Caco-2 (cell line): ENCODE data around the gene HINT3. TPM values are rescaled to one million over a fixed set of nuclear protein-coding genes. Genes with fewer than 3 reads are reported as not detected.

Experiments
- BruUV-seq: library from RNA; stranded (reverse); fragments of 400-500 nt; replicated peaks from 2 replicates; lab custom pipeline; 2021; lab: Mats Ljungman, UMichigan
- CTCF ChIA-PET: fragments of 300-600 bp; sonication (Branson Sonifier 250); formaldehyde crosslinking; loops from one replicate; lab custom pipeline; 2022; ENCODE audit warnings: antibody characterized with exemption; lab: Charles Lee
- POLR2A ChIA-PET: fragments of 300-600 bp; sonication (Branson Sonifier 250); formaldehyde crosslinking; loops from one replicate; lab custom pipeline; 2022; ENCODE audit warnings: antibody characterized with exemption; lab: Charles Lee
- DNase-seq, 2 experiments: peaks; one replicate each; pipeline versions ENCODE4 v3.0.0 to v3.0.0-alpha.2; 2020 to 2022
- H3K27me3 ChIP-seq: replicated peaks from 2 replicates; pipeline ENCODE4 v1.6.0; 2011; ENCODE audit warnings: low read length; ENCODE audit not compliant: control insufficient read depth, insufficient read depth
- H3K36me3 ChIP-seq: 2 replicates; pipeline ENCODE4 v1.5.1; 2011; ENCODE audit warnings: low read length; ENCODE audit not compliant: control insufficient read depth, insufficient read depth
- H3K4me1 ChIP-seq: fragments of 250-450 bp; sonication (Bioruptor Pico); 2 replicates; pipeline ENCODE4 v1.5.1; 2020; ENCODE audit warnings: mild to moderate bottlenecking
- H3K4me3 ChIP-seq: 2 replicates; pipeline ENCODE4 v1.5.1; 2011; ENCODE audit warnings: low read depth, mild to moderate bottlenecking, control low read depth, low read length
- H3K9me3 ChIP-seq: fragments of 250-450 bp; sonication (Bioruptor Pico); 2 replicates; pipeline ENCODE4 v1.5.1; 2020; ENCODE audit warnings: mild to moderate bottlenecking, moderate library complexity
- H3K27ac Mint-ChIP-seq: one replicate; pipeline ENCODE4 v1.8.0; 2022; ENCODE audit warnings: mixed read lengths; ENCODE audit not compliant: unreplicated experiment
- H3K27me3 Mint-ChIP-seq: one replicate; pipeline ENCODE4 v1.8.0; 2022; ENCODE audit warnings: mixed read lengths; ENCODE audit not compliant: insufficient read depth, unreplicated experiment
- H3K36me3 Mint-ChIP-seq: one replicate; pipeline ENCODE4 v1.8.0; 2022; ENCODE audit warnings: mild to moderate bottlenecking, mixed read lengths; ENCODE audit not compliant: insufficient read depth, unreplicated experiment
- H3K4me1 Mint-ChIP-seq: one replicate; pipeline ENCODE4 v1.8.0; 2022; ENCODE audit warnings: low read depth, mixed read lengths; ENCODE audit not compliant: unreplicated experiment
- H3K4me3 Mint-ChIP-seq: one replicate; pipeline ENCODE4 v1.8.0; 2022; ENCODE audit warnings: mild to moderate bottlenecking, moderate library complexity, mixed read lengths; ENCODE audit not compliant: unreplicated experiment
- H3K9me3 Mint-ChIP-seq: one replicate; pipeline ENCODE4 v1.8.0; 2022; ENCODE audit warnings: mixed read lengths; ENCODE audit not compliant: unreplicated experiment
- CTCF ChIP-seq, 2 experiments: fragments of 200-600 bp in 1 of 2; IDR thresholded peaks; 1 replicate in 1 of 2; 2 replicates in 1 of 2; pipeline versions ENCODE4 v1.5.1 to v1.8.0; 2011 to 2022; ENCODE audit warnings: antibody characterized with exemption in 1 of 2, control low read depth in 1 of 2, inconsistent platforms in 1 of 2, low read depth in 1 of 2, low read length in 1 of 2, mild to moderate bottlenecking in 1 of 2, moderate library complexity in 1 of 2; ENCODE audit not compliant: insufficient read depth in 1 of 2, severe bottlenecking in 1 of 2, unreplicated experiment in 1 of 2
- intact Hi-C: fragments of 100-400 bp; cut with micrococcal nuclease; formaldehyde crosslinking; loops from one replicate; pipeline ENCODE4 v1.10.0; 2022; ENCODE audit not compliant: unreplicated experiment
- total RNA-seq: library from RNA; stranded (reverse); gene quantifications from 2 replicates; pipeline ENCODE4 v1.2.3, GENCODE V29; 2022

Gene HINT3
- total RNA-seq, 1 experiment from 2014 or later = 24.6 TPM

GRCh38 chr6:125994670-125995488 lies 38.3 kb downstream of the HINT3 start:
- intact Hi-C loops = loop anchor here (1.0 to 10.0 kb wide), 3 partner anchors 180 to 1126 kb away; partner anchors contain the start of gene CENPW
- Histone ChIP-seq H3K36me3 (no peaks in the 10 kb centered on the region), H3K27me3 (no peaks in the 10 kb centered on the region), H3K9me3 (no peaks in the 10 kb centered on the region), H3K4me1 (0 out of 2 replicates have a peak, but pooled peaks cover under 1% of the 10 kb centered on the region), H3K4me3 (no peak overlapping the region)
- no peak for TF ChIP-seq CTCF (IDR thresholded peaks at IDR 0.05; ENCODE audit: insufficient read depth in 1 of 2, low read depth in 1 of 2, low read length in 1 of 2, severe bottlenecking in 1 of 2, unreplicated experiment in 1 of 2)
- ChIA-PET POLR2A (interaction anchor here (1.8 kb wide), 1 partner anchor 8 kb away, joined by 12 read pairs; the partner anchor contains the start of gene TRMT11), CTCF (interaction anchor here (0.6 to 2.2 kb wide), 5 partner anchors 8 to 574 kb away, joined by 3 to 14 read pairs (median 3); partner anchors contain the start of gene TRMT11)
- DNase-seq = no peak
- H3K9me3 Mint-ChIP-seq = no peaks in the 10 kb centered on the region
- no TSS peak for BruUV-seq
- H3K4me3 Mint-ChIP-seq = no peak overlapping the region
- no peak overlapping the region for H3K27ac Mint-ChIP-seq
- no peaks in the 10 kb centered on the region for H3K27me3 Mint-ChIP-seq
- peaks cover 29% of the 10 kb centered on the region for H3K36me3 Mint-ChIP-seq
- peaks cover 7% of the 10 kb centered on the region for H3K4me1 Mint-ChIP-seq

GRCh38 chr6:125995972-125996580 lies 39.5 kb downstream of the HINT3 start:
- no peak overlapping the region for H3K4me3 ChIP-seq
- ChIA-PET POLR2A (interaction anchor here (1.8 kb wide), 1 partner anchor 10 kb away, joined by 12 read pairs; the partner anchor contains the start of gene TRMT11), CTCF (interaction anchor here (1.0 to 2.2 kb wide), 3 partner anchors 10 to 96 kb away, joined by 3 to 14 read pairs (median 3); partner anchors contain the start of gene TRMT11)
- Mint-ChIP-seq H3K27me3 (no peaks in the 10 kb centered on the region), H3K36me3 (peaks cover 41% of the 10 kb centered on the region), H3K9me3 (no peaks in the 10 kb centered on the region), H3K4me1 (peaks cover 7% of the 10 kb centered on the region), H3K27ac (no peak overlapping the region), H3K4me3 (no peak overlapping the region)
- BruUV-seq = no TSS peak
- peak; percentile 45 to 82 for DNase-seq
- no peaks in the 10 kb centered on the region for H3K9me3 ChIP-seq
- no peaks in the 10 kb centered on the region for H3K27me3 ChIP-seq
- intact Hi-C loops = loop anchor here (1.0 to 10.0 kb wide), 4 partner anchors 116 to 1125 kb away; partner anchors contain the start of gene CENPW
- peak; percentile 90 to 94 for TF ChIP-seq CTCF (IDR thresholded peaks at IDR 0.05; ENCODE audit: insufficient read depth in 1 of 2, low read depth in 1 of 2, low read length in 1 of 2, severe bottlenecking in 1 of 2, unreplicated experiment in 1 of 2)
- H3K36me3 ChIP-seq = no peaks in the 10 kb centered on the region
- H3K4me1 ChIP-seq = no peaks in the 10 kb centered on the region
